GM21529 (cell line): ENCODE results near the gene SEC63.
"Not testable (repeated sequence)": the region's sequence is repeated elsewhere in the genome, so short reads cannot be mapped to it uniquely, and the experiment has no call there.

Experiments used
- ATAC-seq: cut with Tn5 transposase; IDR thresholded peaks from one replicate; pipeline ENCODE4 v1.9.1; 2021; ENCODE audit not compliant: unreplicated experiment

SEC63 gene

GRCh38 chr6:107936162-107936909, 21.7 kb downstream of the SEC63 start:
- no peak for ATAC-seq

- ATAC-seq: not testable (repeated sequence)
Observed at GRCh38 chr6:107934229-107934628, 23.8 kb downstream of the SEC63 start.

- no peak for ATAC-seq
Observed at GRCh38 chr6:107932580-107932979, 25.4 kb downstream of the SEC63 start.

DNA sequence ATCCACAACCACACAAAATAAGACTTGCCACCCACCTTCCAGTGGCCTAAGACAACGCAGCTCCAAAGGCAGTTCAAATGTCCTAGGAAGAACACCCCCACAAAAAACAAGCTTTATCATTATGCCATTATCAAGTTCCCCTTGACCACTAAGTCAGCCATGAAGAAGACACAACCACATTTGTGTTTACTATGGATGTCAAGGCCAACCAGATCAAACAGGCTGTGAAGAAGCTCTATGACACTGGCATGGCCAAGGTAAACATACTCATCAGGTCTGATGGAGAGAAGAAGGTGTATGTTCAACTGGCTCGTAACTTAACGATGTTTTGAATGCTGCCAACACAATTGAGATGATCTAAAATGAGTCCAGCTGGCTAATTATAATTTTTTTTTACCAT, 26.1 kb downstream of the SEC63 start:
- no peak for ATAC-seq

DNA sequence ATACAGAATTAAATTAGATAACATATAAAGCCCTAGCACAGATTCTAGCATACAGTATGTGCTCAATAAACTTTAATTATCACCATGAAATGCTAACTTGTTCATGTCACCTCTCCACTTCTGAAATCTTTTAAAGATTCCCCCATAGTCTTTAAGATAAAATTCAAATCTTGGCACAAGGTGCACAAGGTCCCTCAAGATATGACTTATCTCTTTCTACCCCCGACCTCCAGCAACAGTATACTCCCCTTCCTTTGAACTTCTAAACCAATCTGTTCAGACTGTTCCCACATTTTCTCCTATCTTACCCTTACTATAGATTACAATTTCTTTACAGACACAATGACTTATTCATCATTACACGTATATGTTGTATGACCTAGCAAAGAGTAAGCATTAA, 29.0 kb downstream of the SEC63 start:
- no peak for ATAC-seq

DNA sequence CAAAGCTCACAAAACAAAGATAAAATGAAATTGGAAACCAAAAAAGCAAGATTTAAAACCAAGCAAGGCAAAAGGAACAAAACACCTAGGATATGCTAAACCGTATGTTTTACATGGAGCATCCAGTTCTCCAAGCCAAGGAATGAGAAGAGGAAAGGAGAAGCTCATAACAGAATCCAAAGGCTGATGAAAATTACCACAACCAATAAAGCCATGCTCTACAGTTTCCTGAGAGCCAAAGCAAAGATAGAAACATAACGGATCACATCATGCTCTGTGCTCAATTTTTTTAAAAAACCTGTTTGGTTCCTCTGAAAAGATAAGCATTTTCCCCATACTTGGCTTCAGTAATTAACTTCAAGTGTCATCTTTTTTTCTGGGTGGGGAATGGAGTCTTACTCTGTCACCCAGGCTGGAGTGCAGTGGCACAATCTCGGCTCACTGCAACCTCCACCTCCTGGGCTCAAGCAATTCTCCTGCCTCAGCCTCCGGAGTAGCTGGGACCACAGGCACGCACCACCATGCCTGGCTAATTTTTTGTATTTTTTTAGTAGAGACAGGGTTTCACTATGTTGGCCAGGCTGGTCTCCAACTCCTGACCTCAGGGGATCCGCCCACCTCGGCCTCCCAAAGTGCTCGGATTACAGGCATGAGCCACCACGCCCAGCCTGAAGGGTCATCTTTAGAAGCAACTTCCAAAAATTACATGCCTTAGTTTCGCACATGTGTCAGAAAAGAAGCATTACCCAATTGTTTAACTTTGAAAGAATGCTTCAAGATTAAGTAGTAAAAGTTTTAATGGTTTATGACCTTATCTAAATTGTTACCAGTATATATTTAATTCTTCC, 31.1 kb downstream of the SEC63 start:
- not testable (repeated sequence) for ATAC-seq

- ATAC-seq: peak; percentile 48
Observed at GRCh38 chr6:107917451-107918375, 40.3 kb downstream of the SEC63 start.

GRCh38 chr6:107916961-107917360, 41.0 kb downstream of the SEC63 start:
- ATAC-seq: not testable (repeated sequence)

GRCh38 chr6:107911692-107912091, 46.3 kb downstream of the SEC63 start:
- no peak for ATAC-seq

- peak; percentile 75 for ATAC-seq
Observed at GRCh38 chr6:107894809-107895396, 63.1 kb downstream of the SEC63 start.

DNA sequence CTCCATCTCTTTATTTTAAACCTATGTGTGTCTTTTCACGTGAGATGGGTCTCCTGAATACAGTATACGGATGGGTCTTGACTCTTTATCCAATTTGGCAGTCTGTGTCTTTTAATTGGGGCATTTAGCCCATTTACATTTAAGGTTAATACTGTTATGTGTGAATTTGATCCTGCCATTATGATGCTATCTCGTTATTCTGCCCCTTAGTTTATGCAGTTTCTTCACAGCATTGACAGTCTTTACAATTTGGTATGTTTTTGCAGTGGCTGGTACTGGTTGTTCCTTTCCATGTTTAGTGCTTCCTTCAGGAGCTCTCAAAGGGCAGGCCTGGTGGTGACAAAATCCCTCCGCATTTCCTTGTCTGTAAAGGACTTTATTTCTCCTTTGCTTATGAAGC, 67.6 kb downstream of the SEC63 start:
- ATAC-seq: not testable (repeated sequence)

DNA sequence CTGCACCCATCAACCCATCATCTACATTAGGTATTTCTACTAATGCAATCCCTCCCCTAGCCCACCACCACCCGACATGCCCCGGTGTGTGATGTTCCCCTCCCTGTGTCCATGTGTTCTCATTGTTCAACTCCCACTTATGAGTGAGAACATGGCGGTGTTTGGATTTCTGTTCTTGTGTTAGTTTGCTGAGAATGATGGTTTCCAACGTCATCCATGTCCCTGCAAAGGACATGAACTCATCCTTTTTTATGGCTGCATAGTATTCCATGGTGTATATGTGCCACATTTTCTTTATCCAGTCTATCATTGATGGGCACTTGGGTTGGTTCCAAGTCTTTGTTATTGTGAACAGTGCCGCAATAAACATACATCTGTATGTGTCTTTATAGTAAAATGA, 72.1 kb downstream of the SEC63 start:
- not testable (repeated sequence) for ATAC-seq

DNA sequence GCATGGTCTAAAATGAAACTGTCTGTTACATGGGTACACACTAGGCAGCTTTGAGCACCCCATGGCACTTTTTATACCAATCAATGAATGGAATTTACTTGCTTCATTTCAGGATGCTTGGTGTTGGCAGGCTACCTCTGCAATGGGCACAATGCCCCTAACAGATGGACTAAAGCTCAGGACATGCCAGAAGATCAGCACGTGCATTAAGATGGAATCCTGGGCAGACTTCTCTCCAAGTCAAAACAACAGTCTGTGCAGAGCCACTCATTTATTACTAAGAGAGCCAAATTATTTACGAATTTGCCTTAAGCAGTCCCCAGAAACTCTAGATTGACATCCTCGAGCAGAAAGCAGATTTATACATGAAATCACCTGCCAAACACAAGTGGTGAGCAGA, 78.1 kb downstream of the SEC63 start:
- ATAC-seq: no peak

- ATAC-seq: peak; percentile 74
Observed at GRCh38 chr6:107877968-107878367, 80.0 kb downstream of the SEC63 start.

GRCh38 chr6:107871976-107872375, 86.0 kb downstream of the SEC63 start:
- no peak for ATAC-seq

GRCh38 chr6:107871512-107871911, 86.5 kb downstream of the SEC63 start:
- ATAC-seq: not testable (repeated sequence)

GRCh38 chr6:107871016-107871415, 87.0 kb downstream of the SEC63 start:
- ATAC-seq: no peak

GRCh38 chr6:107870381-107870780, 87.6 kb downstream of the SEC63 start:
- ATAC-seq: no peak

- ATAC-seq: no peak
Observed at GRCh38 chr6:107869871-107870270, 88.1 kb downstream of the SEC63 start.

DNA sequence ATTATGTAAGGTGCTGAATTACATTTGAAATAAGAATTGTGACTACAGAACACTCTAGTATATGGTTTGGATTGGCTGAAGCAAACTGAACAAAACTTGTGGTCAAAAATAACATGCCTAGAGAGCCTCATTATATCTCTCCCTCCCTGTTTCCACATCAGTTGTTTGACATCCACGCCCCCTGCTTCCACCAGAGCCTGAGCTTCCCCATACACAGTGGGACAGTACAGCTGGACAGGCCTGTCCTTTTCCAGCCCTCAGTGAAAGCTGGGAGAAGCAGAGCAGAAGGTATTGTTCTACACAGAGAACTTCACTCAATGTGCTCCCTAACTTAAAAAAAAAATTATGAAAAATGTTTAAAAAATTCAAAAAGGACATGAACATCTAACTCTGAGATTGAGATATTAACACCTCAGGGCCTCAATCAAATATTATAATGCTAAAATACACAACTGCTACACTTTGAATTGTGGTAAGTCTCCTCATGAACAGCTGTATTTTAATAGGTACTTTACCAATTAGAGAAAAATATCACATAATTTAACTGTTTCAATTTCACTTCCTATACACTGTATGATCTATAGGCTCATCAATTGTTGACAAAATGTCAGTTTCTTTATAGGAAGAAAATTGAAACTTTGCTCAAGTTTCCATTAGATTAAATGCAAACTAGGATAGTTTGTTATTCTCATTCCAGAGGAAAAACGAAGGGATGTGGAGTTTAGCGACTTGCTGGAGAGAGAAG, 89.0 kb downstream of the SEC63 start:
- ATAC-seq: no peak
